ENCODE measurements around the gene EXOC4. TPM values are rescaled to one million over a fixed set of nuclear protein-coding genes. Genes with fewer than 3 reads are reported as not detected.

The EXOC4 gene
- total RNA-seq, 4 donors from 2014 or later: 82.4 to 204 (median 128) TPM

- 87 to 88% methylated on average over 6 of the region's 6 CpGs for WGBS, 2 donors (ENCODE audit: low coverage in 1 of 2)
- Histone ChIP-seq H3K4me1 (no peaks in the 10 kb centered on the region), H3K27me3 (no peaks in the 10 kb centered on the region), H3K36me3 (no peaks in the 10 kb centered on the region), H3K27ac (no peak overlapping the region), H3K4me3 (no peak overlapping the region), H3K9me3 (no peaks in the 10 kb centered on the region)
- no peak for DNase-seq
- in situ Hi-C loops (cut with MboI; ENCODE audit: low pct_ligation_motif_present in 1 of 4, low pct_unique_long_range_greater_than_20kb in 1 of 4, low sequenced_read_pairs in 3 of 4): no loop called here
- intact Hi-C loops (cut with DNase I; ENCODE audit: low total_unique reads): no loop called here
- no peak for TF ChIP-seq POLR2A (IDR thresholded peaks at IDR 0.05)
- no peak for TF ChIP-seq CTCF (IDR thresholded peaks at IDR 0.05)
- TF ChIP-seq POLR2AphosphoS5 (IDR thresholded peaks at IDR 0.05): no peak
These were observed 571.3 kb downstream of the EXOC4 start for GRCh38 chr7:133824132-133824531.

- no peak for DNase-seq
- TF ChIP-seq EP300 (IDR thresholded peaks at IDR 0.05; ENCODE audit: low read depth) (no peak), CTCF (IDR thresholded peaks at IDR 0.05) (no peak), POLR2AphosphoS5 (IDR thresholded peaks at IDR 0.05) (no peak), POLR2A (IDR thresholded peaks at IDR 0.05) (no peak)
- no peak overlapping the region for H3K27ac ChIP-seq
- in situ Hi-C loops (cut with MboI; ENCODE audit: low pct_ligation_motif_present in 1 of 4, low pct_unique_long_range_greater_than_20kb in 1 of 4, low sequenced_read_pairs in 3 of 4): no loop called here
- 72 to 83% methylated on average over 7 of the region's 7 CpGs for WGBS, 2 donors (ENCODE audit: low coverage in 1 of 2)
- H3K27me3 ChIP-seq: no peaks in the 10 kb centered on the region
- no peaks in the 10 kb centered on the region for H3K9me3 ChIP-seq
- H3K4me3 ChIP-seq: no peak overlapping the region
- no peaks in the 10 kb centered on the region for H3K4me1 ChIP-seq
- intact Hi-C loops (cut with DNase I; ENCODE audit: low total_unique reads): no loop called here
- peaks cover 0 to 4% (median 0%) of the 10 kb centered on the region in 4 donors for H3K36me3 ChIP-seq
These were observed 575.1 kb downstream of the EXOC4 start for GRCh38 chr7:133827707-133828623.

DNA sequence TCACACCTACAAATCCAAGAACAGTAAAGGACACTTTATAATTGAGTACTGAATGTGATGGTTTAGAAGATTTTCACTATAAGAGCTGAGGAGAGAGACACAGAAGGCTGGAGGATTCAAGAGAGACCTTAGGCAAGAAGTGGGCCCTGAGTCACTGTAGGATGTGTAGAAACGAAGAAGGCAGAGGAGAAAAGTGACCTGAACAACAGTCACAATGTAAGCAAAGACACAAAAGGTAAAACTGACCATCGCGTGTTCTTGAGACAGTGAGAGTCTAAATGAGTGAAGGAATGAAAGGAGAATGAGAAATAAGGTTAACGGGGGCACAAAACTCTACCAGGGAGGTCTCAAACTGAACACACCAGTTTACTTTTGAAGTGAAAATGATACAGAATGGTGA is 576.0 kb downstream of the EXOC4 start:
- TF ChIP-seq POLR2AphosphoS5 (IDR thresholded peaks at IDR 0.05) (no peak), CTCF (IDR thresholded peaks at IDR 0.05) (no peak), POLR2A (IDR thresholded peaks at IDR 0.05) (no peak), EP300 (IDR thresholded peaks at IDR 0.05; ENCODE audit: low read depth) (no peak)
- Histone ChIP-seq H3K4me3 (no peak overlapping the region), H3K27ac (no peak overlapping the region), H3K9me3 (no peaks in the 10 kb centered on the region), H3K36me3 (peaks cover 0 to 4% (median 0%) of the 10 kb centered on the region in 4 donors), H3K4me1 (no peaks in the 10 kb centered on the region), H3K27me3 (no peaks in the 10 kb centered on the region)
- in situ Hi-C loops (cut with MboI; ENCODE audit: low pct_ligation_motif_present in 1 of 4, low pct_unique_long_range_greater_than_20kb in 1 of 4, low sequenced_read_pairs in 3 of 4) (no loop called here), intact Hi-C loops (cut with DNase I; ENCODE audit: low total_unique reads) (no loop called here)
- DNase-seq: no peak
- 90 to 95% methylated on average over 4 of the region's 4 CpGs for WGBS, 2 donors (ENCODE audit: low coverage in 1 of 2)

GRCh38 chr7:133829336-133829897 is 576.5 kb downstream of the EXOC4 start:
- Histone ChIP-seq H3K9me3 (no peaks in the 10 kb centered on the region), H3K27ac (no peak overlapping the region), H3K36me3 (peaks cover 0 to 4% (median 0%) of the 10 kb centered on the region in 4 donors), H3K4me3 (no peak overlapping the region), H3K4me1 (no peaks in the 10 kb centered on the region), H3K27me3 (no peaks in the 10 kb centered on the region)
- WGBS, 2 donors (ENCODE audit: low coverage in 1 of 2): 92% methylated on average over 4 of the region's 4 CpGs
- intact Hi-C loops (cut with DNase I; ENCODE audit: low total_unique reads): no loop called here
- in situ Hi-C loops (cut with MboI; ENCODE audit: low pct_ligation_motif_present in 1 of 4, low pct_unique_long_range_greater_than_20kb in 1 of 4, low sequenced_read_pairs in 3 of 4): no loop called here
- TF ChIP-seq CTCF (IDR thresholded peaks at IDR 0.05): no peak
- TF ChIP-seq EP300 (IDR thresholded peaks at IDR 0.05; ENCODE audit: low read depth): no peak
- no peak for TF ChIP-seq POLR2A (IDR thresholded peaks at IDR 0.05)
- no peak for TF ChIP-seq POLR2AphosphoS5 (IDR thresholded peaks at IDR 0.05)
- DNase-seq: no peak

Measured in transverse colon (tissue), 4 donors.